Smooth muscle cell (in vitro differentiated cells): ENCODE results near the gene HYAL1. TPM values are rescaled to one million over a fixed set of nuclear protein-coding genes. Genes with fewer than 3 reads are reported as not detected.

Experiments
- DNase-seq: peaks from one replicate; lab custom pipeline; 2025; ENCODE audit not compliant: unreplicated experiment; lab: John Stamatoyannopoulos, UW
- H2AFZ ChIP-seq: fragments of 200-600 bp; sonication (generic); 2 replicates; pipeline ENCODE4 v1.6.0; 2016; ENCODE audit warnings: antibody characterized with exemption, low read depth, mild to moderate bottlenecking
- H3F3A ChIP-seq: fragments of 200-600 bp; sonication (generic); 2 replicates; pipeline ENCODE4 v1.6.0; 2017; ENCODE audit warnings: antibody characterized with exemption, low read depth
- H3K27ac ChIP-seq: fragments of 200-600 bp; sonication (generic); 2 replicates; pipeline ENCODE4 v1.5.1; 2016; ENCODE audit warnings: low read depth, mild to moderate bottlenecking
- H3K27me3 ChIP-seq: fragments of 200-600 bp; sonication (generic); 2 replicates; pipeline ENCODE4 v1.6.1; 2016; ENCODE audit warnings: low read depth, mild to moderate bottlenecking
- H3K36me3 ChIP-seq: fragments of 200-600 bp; sonication (generic); 2 replicates; pipeline ENCODE4 v1.5.1; 2016; ENCODE audit warnings: low read depth
- H3K4me1 ChIP-seq: fragments of 200-600 bp; sonication (generic); 2 replicates; pipeline ENCODE4 v1.5.1; 2016; ENCODE audit warnings: low read depth
- H3K4me2 ChIP-seq: fragments of 200-600 bp; sonication (generic); 2 replicates; pipeline ENCODE4 v1.6.0; 2016; ENCODE audit warnings: mild to moderate bottlenecking
- H3K4me3 ChIP-seq: fragments of 200-600 bp; sonication (generic); 2 replicates; pipeline ENCODE4 v1.5.1; 2016; ENCODE audit warnings: mild to moderate bottlenecking
- H3K79me2 ChIP-seq: fragments of 200-600 bp; sonication (generic); 2 replicates; pipeline ENCODE4 v1.6.0; 2016; ENCODE audit warnings: low read depth, mild to moderate bottlenecking
- H3K9ac ChIP-seq: fragments of 200-600 bp; sonication (generic); 2 replicates; pipeline ENCODE4 v1.6.0; 2016; ENCODE audit warnings: low read depth
- H3K9me3 ChIP-seq: fragments of 200-600 bp; sonication (generic); replicated peaks from 2 replicates; pipeline ENCODE4 v1.5.1; 2016; ENCODE audit warnings: low read depth
- H4K20me1 ChIP-seq: fragments of 200-600 bp; sonication (generic); 2 replicates; pipeline ENCODE4 v1.6.0; 2016; ENCODE audit warnings: low read depth
- WGBS: methylation state at CpG from one replicate; pipeline ENCODE4 v1.1.7; 2016; ENCODE audit warnings: low lambda C conversion rate; 5-methylcytosine and 5-hydroxymethylcytosine counted together
- polyA plus RNA-seq: library from polyadenylated mRNA; unstranded; fragments of >200 nt; fragmentation: Nextera tagmentation; extraction: Ambion mirVana; gene quantifications from 2 replicates; pipeline ENCODE4 v1.2.1, GENCODE V29; 2016
- total RNA-seq: library from RNA; depleted of rRNA; stranded (reverse); fragments of >200 nt; gene quantifications from 2 replicates; pipeline ENCODE4 v1.2.3, GENCODE V29; 2014
- TF ChIP-seq, protein P1 (sequence below): fragments of 200-600 bp; sonication (generic); IDR thresholded peaks from 2 replicates; pipeline ENCODE4 v1.5.1; 2017; ENCODE audit warnings: borderline replicate concordance, mild to moderate bottlenecking, antibody characterized with exemption; ENCODE audit not compliant: insufficient read depth, poor library complexity, severe bottlenecking

HYAL1 gene
- total and polyA plus RNA-seq, 2 experiments from 2014 or later: 1.0 TPM; not detected in 1

DNA sequence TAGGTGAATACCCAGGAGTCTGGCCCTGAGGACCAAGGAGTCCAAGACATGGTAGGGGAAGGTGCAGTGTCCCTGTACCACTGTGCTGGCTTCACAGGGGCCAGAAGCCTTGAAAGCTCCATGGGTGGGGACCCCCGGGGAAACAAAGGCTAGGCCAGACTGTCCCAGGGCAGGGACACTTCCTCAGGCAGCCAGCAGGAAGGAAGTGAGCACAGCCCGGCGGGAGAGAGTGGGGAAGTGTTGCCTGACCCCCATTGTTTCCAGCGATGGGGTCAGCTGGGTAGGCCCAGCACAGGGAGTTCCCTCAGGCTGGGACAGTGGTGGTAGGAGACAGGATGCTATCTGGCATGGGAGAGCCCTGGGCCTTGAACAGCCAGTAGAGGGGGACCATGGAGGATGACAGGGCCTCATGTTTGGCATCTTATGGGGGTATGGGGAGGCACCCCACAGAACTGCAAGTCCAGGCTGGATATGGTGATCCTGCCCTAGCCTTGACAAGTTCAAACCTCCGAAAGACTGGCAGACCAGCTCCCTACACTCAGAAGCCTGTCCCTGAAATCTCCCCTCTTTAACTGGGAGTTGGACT, 20.3 kb upstream of the HYAL1 start:
- TF ChIP-seq, protein P1, sequence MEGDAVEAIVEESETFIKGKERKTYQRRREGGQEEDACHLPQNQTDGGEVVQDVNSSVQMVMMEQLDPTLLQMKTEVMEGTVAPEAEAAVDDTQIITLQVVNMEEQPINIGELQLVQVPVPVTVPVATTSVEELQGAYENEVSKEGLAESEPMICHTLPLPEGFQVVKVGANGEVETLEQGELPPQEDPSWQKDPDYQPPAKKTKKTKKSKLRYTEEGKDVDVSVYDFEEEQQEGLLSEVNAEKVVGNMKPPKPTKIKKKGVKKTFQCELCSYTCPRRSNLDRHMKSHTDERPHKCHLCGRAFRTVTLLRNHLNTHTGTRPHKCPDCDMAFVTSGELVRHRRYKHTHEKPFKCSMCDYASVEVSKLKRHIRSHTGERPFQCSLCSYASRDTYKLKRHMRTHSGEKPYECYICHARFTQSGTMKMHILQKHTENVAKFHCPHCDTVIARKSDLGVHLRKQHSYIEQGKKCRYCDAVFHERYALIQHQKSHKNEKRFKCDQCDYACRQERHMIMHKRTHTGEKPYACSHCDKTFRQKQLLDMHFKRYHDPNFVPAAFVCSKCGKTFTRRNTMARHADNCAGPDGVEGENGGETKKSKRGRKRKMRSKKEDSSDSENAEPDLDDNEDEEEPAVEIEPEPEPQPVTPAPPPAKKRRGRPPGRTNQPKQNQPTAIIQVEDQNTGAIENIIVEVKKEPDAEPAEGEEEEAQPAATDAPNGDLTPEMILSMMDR: no peak
- Histone ChIP-seq H2AFZ (no peak overlapping the region), H4K20me1 (no peaks in the 10 kb centered on the region), H3K4me1 (peaks cover 27% of the 10 kb centered on the region), H3K79me2 (peaks cover 35% of the 10 kb centered on the region), H3K4me3 (no peak overlapping the region), H3K27ac (no peak overlapping the region), H3K9me3 (no peaks in the 10 kb centered on the region), H3K4me2 (no peak overlapping the region), H3K36me3 (no peaks in the 10 kb centered on the region), H3F3A (peaks cover 11% of the 10 kb centered on the region), H3K9ac (no peak overlapping the region), H3K27me3 (no peaks in the 10 kb centered on the region)
- DNase-seq: no peak
- WGBS: 93% methylated on average over 5 of the region's 5 CpGs

DNA sequence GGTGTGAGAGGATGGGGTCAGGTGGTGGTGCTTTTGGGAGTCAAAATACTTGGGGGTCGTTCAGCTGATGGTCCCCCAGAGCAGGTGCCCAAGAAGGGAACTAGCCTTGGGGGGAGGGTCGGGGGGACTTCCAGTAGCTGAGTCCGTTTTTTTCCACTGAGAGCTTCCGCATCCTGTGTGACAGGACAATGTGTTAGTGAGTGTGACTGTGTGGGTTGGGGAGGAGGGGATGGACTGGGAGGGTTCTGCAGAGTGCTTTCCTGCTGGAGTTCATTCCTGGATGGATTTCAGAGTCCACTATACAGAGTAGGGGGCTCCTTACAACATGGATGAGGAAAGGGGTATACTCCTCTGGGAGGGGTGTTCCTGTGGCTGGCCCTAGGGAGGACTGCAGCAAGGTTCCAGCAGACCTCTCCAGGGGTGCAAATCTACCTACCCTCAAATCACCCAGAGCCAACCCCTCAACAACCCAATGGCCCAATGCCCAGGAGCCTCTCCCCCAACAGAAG, 19.8 kb upstream of the HYAL1 start:
- WGBS: 42% methylated on average over 4 of the region's 4 CpGs
- H3K36me3 ChIP-seq: no peaks in the 10 kb centered on the region
- no peak overlapping the region for H3K9ac ChIP-seq
- TF ChIP-seq, protein P1: no peak
- peaks cover 24% of the 10 kb centered on the region for H3K4me1 ChIP-seq
- H3K9me3 ChIP-seq: no peaks in the 10 kb centered on the region
- peaks cover 6% of the 10 kb centered on the region for H3F3A ChIP-seq
- no peak overlapping the region for H3K27ac ChIP-seq
- H2AFZ ChIP-seq: no peak overlapping the region
- peaks cover 4% of the 10 kb centered on the region for H4K20me1 ChIP-seq
- no peaks in the 10 kb centered on the region for H3K27me3 ChIP-seq
- DNase-seq: no peak
- peaks cover 37% of the 10 kb centered on the region for H3K79me2 ChIP-seq
- H3K4me2 ChIP-seq: no peak overlapping the region
- H3K4me3 ChIP-seq: no peak overlapping the region

DNA sequence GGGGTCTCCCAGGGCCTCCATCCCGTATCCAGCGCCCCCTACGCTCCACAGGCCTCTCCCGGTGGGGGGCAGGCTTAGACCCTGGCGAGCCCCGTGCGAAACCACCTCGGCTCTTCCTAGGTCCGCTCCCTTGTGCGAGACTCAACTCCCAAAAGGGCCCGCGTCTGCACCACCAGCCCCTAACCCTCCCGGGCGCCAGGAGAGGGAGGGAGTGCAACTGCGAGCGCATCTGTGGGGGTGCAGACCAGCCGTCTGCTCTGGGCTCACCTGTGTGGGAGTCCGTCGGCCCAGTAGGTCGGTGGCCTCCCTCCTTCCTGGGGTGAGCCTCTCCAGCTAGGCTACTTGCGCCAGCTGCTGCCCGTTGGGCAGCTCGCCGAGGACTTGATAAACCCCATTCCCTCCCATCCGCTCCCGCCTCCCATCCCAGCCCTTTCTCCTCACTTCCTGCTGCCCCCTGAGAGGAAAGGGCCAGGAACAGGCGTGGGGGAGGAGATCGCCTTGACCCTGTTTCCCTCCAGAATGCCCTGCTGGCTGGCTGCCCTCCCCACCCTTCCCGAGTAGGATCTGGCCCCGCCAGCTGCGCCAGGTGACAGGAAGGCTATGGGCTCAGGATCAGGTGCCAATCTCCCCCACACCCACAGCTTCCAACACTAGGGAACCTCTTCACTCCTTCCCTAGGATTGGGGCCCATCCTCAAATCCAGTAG, 19.2 kb upstream of the HYAL1 start, which contains the start of gene HYAL2:
TSS of gene HYAL2 (minus strand) at position 360 of the 706 bp plus-strand sequence. CDS start 2,256 bp downstream, outside the sequence.
- peaks cover 33% of the 10 kb centered on the region for H3K79me2 ChIP-seq
- H4K20me1 ChIP-seq: peaks cover 8% of the 10 kb centered on the region
- no peaks in the 10 kb centered on the region for H3K9me3 ChIP-seq
- H3K27ac ChIP-seq: peak within 1 kb of the TSS; percentile 95
- TF ChIP-seq, protein P1: no peak
- no peaks in the 10 kb centered on the region for H3K36me3 ChIP-seq
- peak within 1 kb of the TSS; percentile 75 for H3K4me3 ChIP-seq
- WGBS: 27% methylated on average over 29 of the region's 31 CpGs
- H2AFZ ChIP-seq: peak within 1 kb of the TSS; percentile 60
- peaks cover 6% of the 10 kb centered on the region for H3F3A ChIP-seq
- peak within 1 kb of the TSS; percentile 88 for H3K4me2 ChIP-seq
- no peak for DNase-seq
- H3K27me3 ChIP-seq: no peaks in the 10 kb centered on the region
- peaks cover 23% of the 10 kb centered on the region for H3K4me1 ChIP-seq
- peak within 1 kb of the TSS; percentile 98 for H3K9ac ChIP-seq
